Measurements from ENCODE around the gene FAM98B.

DNA sequence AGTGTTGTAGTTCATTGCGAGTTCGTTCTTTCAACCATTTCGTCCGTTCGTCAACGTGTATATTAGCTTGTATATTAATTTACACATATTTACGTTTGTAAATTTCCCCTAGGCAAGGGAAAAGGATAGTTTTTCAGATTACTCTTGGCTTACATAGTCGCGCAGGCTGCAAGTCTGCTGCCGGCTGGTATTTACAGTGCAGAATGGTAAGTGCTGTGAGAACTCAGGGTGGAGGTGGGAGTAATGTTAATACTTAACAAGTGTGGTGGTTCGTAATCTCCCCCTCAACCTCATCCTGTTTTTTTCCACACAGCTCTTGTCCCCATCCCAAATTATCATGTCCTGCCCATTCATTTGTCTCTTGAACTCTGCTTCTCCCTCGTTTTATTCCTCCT, 766 bp downstream of the FAM98B start:
- TF ChIP-seq, protein P1, sequence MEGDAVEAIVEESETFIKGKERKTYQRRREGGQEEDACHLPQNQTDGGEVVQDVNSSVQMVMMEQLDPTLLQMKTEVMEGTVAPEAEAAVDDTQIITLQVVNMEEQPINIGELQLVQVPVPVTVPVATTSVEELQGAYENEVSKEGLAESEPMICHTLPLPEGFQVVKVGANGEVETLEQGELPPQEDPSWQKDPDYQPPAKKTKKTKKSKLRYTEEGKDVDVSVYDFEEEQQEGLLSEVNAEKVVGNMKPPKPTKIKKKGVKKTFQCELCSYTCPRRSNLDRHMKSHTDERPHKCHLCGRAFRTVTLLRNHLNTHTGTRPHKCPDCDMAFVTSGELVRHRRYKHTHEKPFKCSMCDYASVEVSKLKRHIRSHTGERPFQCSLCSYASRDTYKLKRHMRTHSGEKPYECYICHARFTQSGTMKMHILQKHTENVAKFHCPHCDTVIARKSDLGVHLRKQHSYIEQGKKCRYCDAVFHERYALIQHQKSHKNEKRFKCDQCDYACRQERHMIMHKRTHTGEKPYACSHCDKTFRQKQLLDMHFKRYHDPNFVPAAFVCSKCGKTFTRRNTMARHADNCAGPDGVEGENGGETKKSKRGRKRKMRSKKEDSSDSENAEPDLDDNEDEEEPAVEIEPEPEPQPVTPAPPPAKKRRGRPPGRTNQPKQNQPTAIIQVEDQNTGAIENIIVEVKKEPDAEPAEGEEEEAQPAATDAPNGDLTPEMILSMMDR (optimal IDR thresholded peaks at IDR 0.05 in 1 of 3, IDR thresholded peaks at IDR 0.05 in 1 of 3, conservative IDR thresholded peaks at IDR 0.05 in 1 of 3; ENCODE audit: extremely low read depth in 1 of 3, insufficient read depth in 2 of 3, low read length in 3 of 3), result no peak
- TF ChIP-seq EZH2 (IDR thresholded peaks at IDR 0.05; ENCODE audit: low read length), result no peak
